Heart left ventricle (tissue), 13 donors: ENCODE data around the gene GPR84.

Experiments
- POLR2A ChIP-seq, 2 donors: fragments of 450-650 bp; IDR thresholded peaks; one replicate each; pipeline ENCODE4 v1.6.1; 2017; ENCODE audit warnings: antibody characterized with exemption in 2 of 2, mild to moderate bottlenecking in 2 of 2, moderate library complexity in 2 of 2
- TF ChIP-seq, protein P1 (sequence below), 12 donors: fragments of 200-600 bp; sonication (generic) in 4 of 12; IDR thresholded peaks; one replicate each; pipeline versions ENCODE4 v1.5.0 to v1.8.0; 2018 to 2022; ENCODE audit warnings: antibody characterized with exemption in 12 of 12, mild to moderate bottlenecking in 5 of 12
- donor health status: ischemic (EF 13 %, LVEDD 7.1; RV severe dilation, severe dysfunction).
- donor health status: DM: no; HTN: yes; CAD: no.
- donor health status: DM: no; HTN: no; CAD: no.
- donor health status: ischemic (EF 25% LVEDD 6.9; RV normal size, moderate dysfunction).
- donor health status: ischemic (EF 25% LVEDD 5.7; RV mildly dilated, moderate dysfunction).
- donor health status: ischemic (EF 35%, LVEDD 5.7; RV mildly dilated, moderate dysfunction).
- donor health status: nonischemic (EF 11% LVEDD 7.7; RV severe dilation, severe dysfunction).
- donor health status: DM: yes; HTN: yes; CAD: no.
- donor health status: PGD.
- donor health status: ischemic (EF 29% LVEDD 5.4; RV normal size, mild dysfunction).
- donor health status: nonischemic (EF 23%, LVEDD 6.1; RV moderate dilation, normal function).

DNA sequence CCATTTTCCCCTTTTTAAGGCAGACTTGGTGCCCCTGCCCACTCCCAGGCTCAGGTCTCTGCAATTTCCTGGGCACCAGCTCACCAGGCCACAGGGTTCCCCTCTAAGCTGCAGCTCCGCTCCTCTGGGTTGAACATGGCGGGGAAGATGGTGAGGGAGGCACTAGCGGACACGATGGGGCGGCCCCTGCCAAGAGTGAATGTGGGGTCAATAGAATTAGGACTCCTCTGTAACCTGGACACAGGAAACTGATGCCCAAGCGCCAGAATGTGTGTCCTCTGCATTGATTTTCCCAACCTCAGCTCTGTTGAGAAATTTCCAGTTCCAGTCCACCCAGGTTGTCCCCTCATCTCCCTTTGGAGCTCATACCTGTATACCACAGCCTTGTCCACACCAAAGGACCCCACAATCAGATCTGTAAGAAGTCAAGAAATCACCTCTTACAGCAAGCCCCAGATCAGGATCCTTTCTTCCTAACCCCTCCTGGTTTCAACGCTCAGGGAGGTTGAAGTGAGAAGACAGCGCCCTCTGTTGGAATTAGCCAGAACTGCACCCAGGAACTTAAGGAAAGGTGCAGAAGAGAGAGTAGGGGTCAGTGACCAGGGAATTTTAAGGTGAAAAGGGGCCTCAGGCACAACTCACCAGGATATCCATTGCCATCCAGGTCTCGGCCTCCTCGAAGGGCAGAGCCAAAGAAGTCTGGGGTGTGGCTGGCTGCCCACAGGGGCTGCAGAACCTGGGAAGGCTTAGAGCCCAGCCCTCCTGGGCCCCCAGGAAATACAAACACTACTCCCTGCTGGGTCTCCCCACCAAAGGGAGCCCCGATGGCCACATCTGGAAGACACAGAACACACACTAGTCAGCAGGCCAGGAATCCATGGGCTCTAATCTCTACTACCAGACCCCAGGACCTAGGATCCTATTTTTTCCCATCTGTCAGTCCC is 40.0 kb upstream of the GPR84 start:
- no peak for TF ChIP-seq POLR2A (IDR thresholded peaks at IDR 0.05)
- TF ChIP-seq, protein P1, sequence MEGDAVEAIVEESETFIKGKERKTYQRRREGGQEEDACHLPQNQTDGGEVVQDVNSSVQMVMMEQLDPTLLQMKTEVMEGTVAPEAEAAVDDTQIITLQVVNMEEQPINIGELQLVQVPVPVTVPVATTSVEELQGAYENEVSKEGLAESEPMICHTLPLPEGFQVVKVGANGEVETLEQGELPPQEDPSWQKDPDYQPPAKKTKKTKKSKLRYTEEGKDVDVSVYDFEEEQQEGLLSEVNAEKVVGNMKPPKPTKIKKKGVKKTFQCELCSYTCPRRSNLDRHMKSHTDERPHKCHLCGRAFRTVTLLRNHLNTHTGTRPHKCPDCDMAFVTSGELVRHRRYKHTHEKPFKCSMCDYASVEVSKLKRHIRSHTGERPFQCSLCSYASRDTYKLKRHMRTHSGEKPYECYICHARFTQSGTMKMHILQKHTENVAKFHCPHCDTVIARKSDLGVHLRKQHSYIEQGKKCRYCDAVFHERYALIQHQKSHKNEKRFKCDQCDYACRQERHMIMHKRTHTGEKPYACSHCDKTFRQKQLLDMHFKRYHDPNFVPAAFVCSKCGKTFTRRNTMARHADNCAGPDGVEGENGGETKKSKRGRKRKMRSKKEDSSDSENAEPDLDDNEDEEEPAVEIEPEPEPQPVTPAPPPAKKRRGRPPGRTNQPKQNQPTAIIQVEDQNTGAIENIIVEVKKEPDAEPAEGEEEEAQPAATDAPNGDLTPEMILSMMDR (IDR thresholded peaks at IDR 0.05), result peak; percentile 83 to 97 (median 94)
